ENCODE results near the gene MARCHF3. TPM values are rescaled to one million over a fixed set of nuclear protein-coding genes. Genes with fewer than 3 reads are reported as not detected.

The MARCHF3 gene
- total RNA-seq, 1 donor from 2014 or later, result 3.1 TPM

DNA sequence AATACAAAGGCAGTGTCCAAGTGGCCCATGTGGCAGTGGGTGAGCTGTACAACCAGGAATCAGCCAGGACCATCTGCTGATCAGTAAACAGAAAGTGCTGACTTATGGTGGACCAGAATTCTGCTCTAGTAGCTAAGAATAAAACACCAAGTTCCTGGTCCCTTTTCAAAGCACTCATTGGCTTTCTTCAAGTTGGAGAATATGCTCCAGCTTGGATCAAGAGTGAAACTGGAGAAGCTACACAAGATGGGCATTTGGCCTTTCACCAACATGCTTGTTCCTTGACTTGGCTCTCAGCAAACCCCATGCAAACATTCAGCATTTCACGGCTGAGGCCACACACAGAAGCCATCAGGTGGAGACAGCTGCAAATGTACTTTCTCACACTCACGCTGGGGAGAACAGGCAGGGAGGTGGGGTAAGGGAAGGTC, 32.1 kb downstream of the MARCHF3 start:
- TF ChIP-seq, protein P1, sequence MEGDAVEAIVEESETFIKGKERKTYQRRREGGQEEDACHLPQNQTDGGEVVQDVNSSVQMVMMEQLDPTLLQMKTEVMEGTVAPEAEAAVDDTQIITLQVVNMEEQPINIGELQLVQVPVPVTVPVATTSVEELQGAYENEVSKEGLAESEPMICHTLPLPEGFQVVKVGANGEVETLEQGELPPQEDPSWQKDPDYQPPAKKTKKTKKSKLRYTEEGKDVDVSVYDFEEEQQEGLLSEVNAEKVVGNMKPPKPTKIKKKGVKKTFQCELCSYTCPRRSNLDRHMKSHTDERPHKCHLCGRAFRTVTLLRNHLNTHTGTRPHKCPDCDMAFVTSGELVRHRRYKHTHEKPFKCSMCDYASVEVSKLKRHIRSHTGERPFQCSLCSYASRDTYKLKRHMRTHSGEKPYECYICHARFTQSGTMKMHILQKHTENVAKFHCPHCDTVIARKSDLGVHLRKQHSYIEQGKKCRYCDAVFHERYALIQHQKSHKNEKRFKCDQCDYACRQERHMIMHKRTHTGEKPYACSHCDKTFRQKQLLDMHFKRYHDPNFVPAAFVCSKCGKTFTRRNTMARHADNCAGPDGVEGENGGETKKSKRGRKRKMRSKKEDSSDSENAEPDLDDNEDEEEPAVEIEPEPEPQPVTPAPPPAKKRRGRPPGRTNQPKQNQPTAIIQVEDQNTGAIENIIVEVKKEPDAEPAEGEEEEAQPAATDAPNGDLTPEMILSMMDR (conservative IDR thresholded peaks at IDR 0.05), result no peak
- peaks cover 18% of the 10 kb centered on the region for H3K4me1 Mint-ChIP-seq
- no peak overlapping the region for H3K27ac Mint-ChIP-seq (ENCODE audit: unreplicated experiment)
- DNase-seq (ENCODE audit: low read depth, low spot score), result no peak
- no peaks in the 10 kb centered on the region for H3K9me3 Mint-ChIP-seq
- H3K27me3 Mint-ChIP-seq (ENCODE audit: low read depth), result no peaks in the 10 kb centered on the region
- H3K36me3 Mint-ChIP-seq (ENCODE audit: low read depth), result no peaks in the 10 kb centered on the region
- no peak overlapping the region for H3K4me3 Mint-ChIP-seq

DNA sequence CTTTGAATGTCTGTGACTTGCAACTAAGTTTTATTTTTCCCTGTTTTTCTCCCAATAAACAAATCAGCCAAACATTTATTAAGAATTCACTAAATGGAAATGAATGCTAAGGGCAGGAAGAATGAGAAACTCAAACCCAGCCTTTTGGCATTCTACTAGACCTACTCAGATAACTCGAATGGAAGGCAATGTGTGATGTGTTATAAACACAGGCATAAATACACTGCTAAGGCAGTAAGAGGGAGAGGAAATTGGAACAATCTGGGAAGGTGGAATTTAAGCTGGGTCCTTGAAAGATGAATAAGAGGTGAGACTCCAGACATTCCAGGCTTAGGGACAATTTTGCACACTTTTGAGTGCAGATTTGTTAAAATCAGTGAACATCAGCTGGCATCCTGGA, 34.7 kb downstream of the MARCHF3 start:
- Mint-ChIP-seq H3K9me3 (peaks cover 2% of the 10 kb centered on the region), H3K27me3 (ENCODE audit: low read depth) (no peaks in the 10 kb centered on the region), H3K27ac (ENCODE audit: unreplicated experiment) (no peak overlapping the region), H3K4me3 (no peak overlapping the region), H3K4me1 (peaks cover 9% of the 10 kb centered on the region), H3K36me3 (ENCODE audit: low read depth) (no peaks in the 10 kb centered on the region)
- no peak for DNase-seq (ENCODE audit: low read depth, low spot score)
- TF ChIP-seq, protein P1 (conservative IDR thresholded peaks at IDR 0.05), result no peak

DNA sequence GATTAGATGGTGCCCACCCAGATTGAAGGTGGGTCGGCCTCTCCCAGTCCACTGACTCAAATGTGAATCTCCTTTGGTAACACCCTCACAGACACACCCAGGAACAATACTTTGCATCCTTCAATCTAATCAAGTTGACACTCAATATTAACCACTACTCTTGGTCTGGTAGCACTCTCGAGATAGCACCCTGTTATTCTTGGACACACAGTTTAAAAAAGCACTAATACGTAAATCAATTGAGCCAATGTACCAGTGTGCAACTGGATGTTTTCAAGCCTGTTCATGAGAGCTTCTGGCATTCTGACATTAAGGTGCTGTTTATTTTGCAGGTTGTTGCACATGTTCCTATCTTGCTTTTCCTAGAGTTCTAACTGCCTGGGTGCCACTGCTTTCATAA, 35.3 kb downstream of the MARCHF3 start:
- H3K27me3 Mint-ChIP-seq (ENCODE audit: low read depth), result no peaks in the 10 kb centered on the region
- H3K36me3 Mint-ChIP-seq (ENCODE audit: low read depth), result no peaks in the 10 kb centered on the region
- peaks cover 5% of the 10 kb centered on the region for H3K9me3 Mint-ChIP-seq

DNA sequence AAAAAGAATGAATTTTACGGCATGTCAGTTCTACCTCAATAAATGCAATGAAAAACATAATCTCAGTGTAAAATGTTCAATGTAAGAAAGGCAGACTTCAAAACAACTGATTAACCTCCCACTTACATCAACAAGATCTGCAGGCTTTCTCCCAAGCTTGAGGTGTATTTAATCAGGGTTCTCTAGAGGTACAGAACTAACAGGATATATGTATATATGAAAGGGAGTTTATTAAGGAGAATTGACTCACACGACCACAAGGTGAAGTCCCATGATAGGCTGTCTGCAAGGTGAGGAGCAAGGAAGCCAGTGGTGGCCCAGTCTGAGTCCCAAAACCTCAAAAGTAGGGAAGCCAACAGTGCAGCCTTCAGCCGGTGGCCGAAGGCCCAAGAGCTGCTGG, 35.9 kb downstream of the MARCHF3 start:
- Mint-ChIP-seq H3K36me3 (ENCODE audit: low read depth) (no peaks in the 10 kb centered on the region), H3K4me1 (peaks cover 8% of the 10 kb centered on the region), H3K4me3 (no peak overlapping the region), H3K27me3 (ENCODE audit: low read depth) (no peaks in the 10 kb centered on the region), H3K9me3 (peaks cover 5% of the 10 kb centered on the region), H3K27ac (ENCODE audit: unreplicated experiment) (no peak overlapping the region)
- TF ChIP-seq, protein P1 (conservative IDR thresholded peaks at IDR 0.05), result no peak
- no peak for DNase-seq (ENCODE audit: low read depth, low spot score)

More for the DNA sequence above, 35.3 kb downstream of the MARCHF3 start:
- Mint-ChIP-seq H3K4me1 (peaks cover 9% of the 10 kb centered on the region), H3K4me3 (no peak overlapping the region), H3K27ac (ENCODE audit: unreplicated experiment) (no peak overlapping the region)
- TF ChIP-seq, protein P1 (conservative IDR thresholded peaks at IDR 0.05), result no peak
- no peak for DNase-seq (ENCODE audit: low read depth, low spot score)

DNA sequence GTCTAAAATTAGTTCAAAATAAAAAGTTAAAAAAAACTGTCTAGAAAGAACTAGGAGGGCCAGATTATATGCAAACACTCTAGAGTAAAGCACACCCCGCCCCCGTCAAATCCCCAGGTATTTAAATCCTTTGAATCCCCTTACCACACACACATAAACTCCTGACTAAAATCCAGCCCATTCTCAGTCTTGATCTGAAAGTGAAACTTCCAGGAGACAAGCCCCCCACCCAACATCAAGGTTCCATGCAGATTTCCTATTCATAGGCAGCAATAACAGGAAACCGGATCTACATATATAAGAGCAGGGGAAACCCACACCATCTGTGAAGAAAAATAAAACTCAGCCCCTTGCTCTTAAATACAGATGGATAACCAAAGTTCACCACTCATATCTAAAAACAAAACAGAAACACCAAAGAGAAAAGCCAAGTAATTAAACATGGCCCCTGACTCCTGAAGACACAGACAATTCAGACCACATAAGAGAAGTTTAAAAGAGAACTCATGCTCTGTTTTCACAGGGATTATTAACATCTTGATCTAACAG, 42.3 kb downstream of the MARCHF3 start:
- DNase-seq (ENCODE audit: low read depth, low spot score), result no peak
- Mint-ChIP-seq H3K4me3 (no peak overlapping the region), H3K27ac (ENCODE audit: unreplicated experiment) (no peak overlapping the region), H3K27me3 (ENCODE audit: low read depth) (no peaks in the 10 kb centered on the region), H3K36me3 (ENCODE audit: low read depth) (no peaks in the 10 kb centered on the region), H3K9me3 (peaks cover 5% of the 10 kb centered on the region), H3K4me1 (no peaks in the 10 kb centered on the region)
- TF ChIP-seq, protein P1 (conservative IDR thresholded peaks at IDR 0.05), result no peak
